ENCODE results near the gene THSD7A. TPM values are rescaled to one million over a fixed set of nuclear protein-coding genes. Genes with fewer than 3 reads are reported as not detected.

The THSD7A gene
- total and polyA plus RNA-seq, 2 of the 8 experiments (the other 6 are each of a cell fraction or from before 2014, with no cell fraction given) = 0.44 to 1.2 TPM

DNA sequence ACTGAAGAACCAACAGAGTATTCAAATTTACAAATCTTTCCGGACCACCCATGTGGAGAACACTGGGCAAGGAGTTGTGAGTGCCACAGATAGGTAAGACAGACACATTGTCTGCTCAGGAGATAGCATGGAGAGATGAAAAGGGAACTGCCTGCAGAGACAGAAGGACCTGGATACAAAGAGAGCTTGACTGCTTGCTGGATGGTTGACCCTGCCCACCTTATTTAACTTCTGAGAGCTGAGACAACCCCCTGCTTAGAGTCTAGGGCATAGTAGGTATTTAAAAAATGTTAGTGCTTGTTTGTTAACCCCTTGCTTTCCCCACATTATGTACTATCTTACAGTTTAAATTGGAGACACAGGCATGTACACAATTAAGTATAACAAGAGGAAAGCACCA, 314.1 kb downstream of the THSD7A start (continued):
- TF ChIP-seq CREB1 (IDR thresholded peaks at IDR 0.05) (no peak), SAP30 (IDR thresholded peaks at IDR 0.05; ENCODE audit: insufficient read depth, insufficient replicate concordance, low read length) (no peak)

Measured in H1 (cell line).